Measurements from ENCODE around the gene ATP2B2.

DNA sequence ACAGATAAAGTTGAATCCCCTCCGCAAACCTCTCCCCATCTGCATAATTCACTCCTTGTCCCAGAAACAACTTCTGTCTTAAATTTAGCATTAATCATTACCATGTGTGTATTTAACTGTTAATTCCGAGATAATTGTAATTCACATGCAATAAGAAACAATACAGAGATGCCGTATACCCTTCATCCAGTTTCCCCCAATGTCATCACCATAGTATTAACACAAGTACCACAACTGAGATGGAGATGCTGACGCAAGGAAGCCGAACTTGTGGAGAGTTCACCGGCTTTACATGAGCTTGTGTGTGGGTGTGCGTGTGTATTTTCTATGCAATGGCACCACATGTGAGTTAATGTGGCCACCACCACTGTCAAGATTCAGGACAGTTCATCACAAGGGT, 144.9 kb downstream of the ATP2B2 start:
- TF ChIP-seq YY1 (IDR thresholded peaks at IDR 0.05; ENCODE audit: insufficient read depth, insufficient read length) (no peak), ZNF274 (IDR thresholded peaks at IDR 0.05; ENCODE audit: low read depth, low read length) (no peak)
